Measurements from ENCODE around the gene CRYBG2. TPM values are rescaled to one million over a fixed set of nuclear protein-coding genes. Genes with fewer than 3 reads are reported as not detected.

Gene CRYBG2
- total RNA-seq, 6 experiments from 2014 or later, result 0.81 to 1.9 (median 1.7) TPM; not detected in 3

- H3K27ac ChIP-seq, result no peak overlapping the region
- intact Hi-C loops (cut with DNase I), result loop anchor here (5.0 to 10.0 kb wide), 2 partner anchors 40 to 83 kb away; no protein-coding TSS in a partner anchor
- 37% methylated on average over 3 of the region's 15 CpGs for WGBS (ENCODE audit: insufficient coverage, low coverage, low lambda C conversion rate, missing lambda C conversion rate)
- DNase-seq, result peak in 1 of 3 donors; percentile 44
- TF ChIP-seq CTCF (IDR thresholded peaks at IDR 0.05) (no peak), POLR2A (IDR thresholded peaks at IDR 0.05) (no peak)
- no peaks in the 10 kb centered on the region for H3K9me3 ChIP-seq
- ATAC-seq, result no peak
- H3K36me3 ChIP-seq, result no peaks in the 10 kb centered on the region
- no peak overlapping the region for H3K4me3 ChIP-seq
- peaks cover 0 to 35% (median 13%) of the 10 kb centered on the region in 4 donors for H3K4me1 ChIP-seq
- no peaks in the 10 kb centered on the region for H3K27me3 ChIP-seq
Measured at GRCh38 chr1:26281971-26282370, 72.0 kb downstream of the CRYBG2 start.

DNA sequence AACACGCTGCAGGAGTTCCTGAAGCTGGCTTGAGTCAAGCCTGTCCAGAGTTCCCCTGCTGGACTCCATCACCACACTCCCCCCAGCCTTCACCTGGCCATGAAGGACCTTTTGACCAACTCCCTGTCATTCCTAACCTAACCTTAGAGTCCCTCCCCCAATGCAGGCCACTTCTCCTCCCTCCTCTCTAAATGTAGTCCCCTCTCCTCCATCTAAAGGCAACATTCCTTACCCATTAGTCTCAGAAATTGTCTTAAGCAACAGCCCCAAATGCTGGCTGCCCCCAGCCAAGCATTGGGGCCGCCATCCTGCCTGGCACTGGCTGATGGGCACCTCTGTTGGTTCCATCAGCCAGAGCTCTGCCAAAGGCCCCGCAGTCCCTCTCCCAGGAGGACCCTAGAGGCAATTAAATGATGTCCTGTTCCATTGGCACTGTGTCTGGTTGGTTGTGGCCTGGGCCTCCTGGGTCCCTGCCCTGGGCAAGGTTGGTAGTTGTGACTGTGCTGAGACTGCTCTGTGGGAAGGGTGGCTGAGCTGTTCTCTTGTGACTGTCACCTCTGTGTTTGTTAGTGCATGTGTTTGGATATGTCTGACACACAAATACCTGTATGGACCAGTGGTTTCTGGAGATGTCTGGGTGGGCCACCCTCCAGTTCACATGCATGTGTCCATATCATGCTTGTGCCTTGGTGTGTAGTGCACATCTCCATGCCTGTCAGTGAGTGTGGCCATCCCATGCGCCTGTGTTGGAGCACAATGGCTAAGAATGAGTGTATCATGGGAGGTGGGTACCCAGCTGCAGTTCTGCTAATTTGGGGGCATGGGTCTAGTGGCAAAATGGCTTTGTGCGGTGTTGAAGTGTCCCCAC, 72.6 kb downstream of the CRYBG2 start:
- Histone ChIP-seq H3K27ac (no peak overlapping the region), H3K27me3 (no peaks in the 10 kb centered on the region), H3K4me1 (peaks cover 0 to 40% (median 16%) of the 10 kb centered on the region in 4 donors), H3K4me3 (peak overlapping the region in 1 of 3 donors; percentile 99), H3K9me3 (no peaks in the 10 kb centered on the region), H3K36me3 (no peaks in the 10 kb centered on the region)
- intact Hi-C loops (cut with DNase I), result loop anchor here (5.0 to 10.0 kb wide), 2 partner anchors 41 to 83 kb away; no protein-coding TSS in a partner anchor
- DNase-seq (no peak), ATAC-seq (no peak)
- TF ChIP-seq POLR2A (IDR thresholded peaks at IDR 0.05), result no peak
- TF ChIP-seq CTCF (IDR thresholded peaks at IDR 0.05), result no peak
- 100% methylated on average over 2 of the region's 5 CpGs for WGBS (ENCODE audit: insufficient coverage, low coverage, low lambda C conversion rate, missing lambda C conversion rate)

GRCh38 chr1:26280333-26281042, 73.4 kb downstream of the CRYBG2 start:
- H3K4me1 ChIP-seq, result peaks cover 0 to 47% (median 21%) of the 10 kb centered on the region in 4 donors
- DNase-seq (peak in 1 of 3 donors; percentile 58), ATAC-seq (peak in 2 of 4 donors; percentile 1 to 2)
- no peaks in the 10 kb centered on the region for H3K36me3 ChIP-seq
- no peaks in the 10 kb centered on the region for H3K9me3 ChIP-seq
- peak overlapping the region; percentile 92 to 99 (median 92) for H3K4me3 ChIP-seq
- no peak for TF ChIP-seq CTCF (IDR thresholded peaks at IDR 0.05)
- TF ChIP-seq POLR2A (IDR thresholded peaks at IDR 0.05), result no peak
- peak overlapping the region; percentile 88 to 93 (median 91) for H3K27ac ChIP-seq
- intact Hi-C loops (cut with DNase I), result loop anchor here (5.0 to 10.0 kb wide), 2 partner anchors 42 to 84 kb away; no protein-coding TSS in a partner anchor
- H3K27me3 ChIP-seq, result no peaks in the 10 kb centered on the region
- WGBS (ENCODE audit: insufficient coverage, low coverage, low lambda C conversion rate, missing lambda C conversion rate), result 0% methylated on average over 5 of the region's 20 CpGs

DNA sequence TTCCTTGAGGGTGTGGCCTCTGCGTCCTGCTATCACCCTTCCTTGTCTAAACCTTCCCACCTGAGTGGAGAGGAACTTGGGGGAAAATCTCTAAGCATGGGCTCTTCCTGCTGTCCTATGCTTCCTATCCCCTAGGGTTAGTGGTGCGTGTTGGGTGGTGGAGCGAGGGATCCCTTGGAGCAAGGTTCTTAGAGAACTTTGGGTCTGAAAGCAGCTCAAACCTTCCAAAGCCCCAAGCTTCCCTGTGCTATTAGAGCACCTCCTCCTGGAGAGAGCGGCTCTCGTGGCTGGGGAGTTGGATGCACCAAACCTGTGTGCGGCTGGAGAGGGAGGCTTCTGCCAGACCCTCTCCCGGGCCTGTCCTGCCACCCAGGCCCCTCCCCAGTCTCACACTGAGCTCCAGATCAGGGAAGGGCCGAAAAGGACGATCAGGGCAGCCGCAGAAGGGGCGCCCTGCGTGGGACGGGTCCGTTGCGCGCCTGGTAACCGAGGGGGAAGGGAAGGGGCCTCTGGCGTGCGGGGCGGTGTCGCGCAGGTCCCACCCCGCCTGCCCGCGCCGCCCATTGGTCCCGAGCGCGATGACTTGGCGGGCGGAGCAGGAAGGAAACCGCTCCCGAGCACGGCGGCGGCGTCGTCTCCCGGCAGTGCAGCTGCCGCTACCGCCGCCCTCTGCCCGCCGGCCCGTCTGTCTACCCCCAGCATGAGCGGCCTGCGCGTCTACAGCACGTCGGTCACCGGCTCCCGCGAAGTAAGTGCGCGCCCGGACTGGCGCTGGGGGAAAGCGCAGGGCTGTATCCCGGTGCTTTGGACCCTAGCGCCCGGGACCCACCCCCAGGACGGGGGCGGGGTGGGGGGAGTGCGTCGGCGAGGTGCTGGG, 74.2 kb downstream of the CRYBG2 start, which contains the start of gene SH3BGRL3:
Gene SH3BGRL3 (plus strand): TSS at position 631 of the 877 bp plus-strand sequence. CDS start 70 bp downstream, at position 701.
- Histone ChIP-seq H3K36me3 (no peaks in the 10 kb centered on the region), H3K4me3 (peak within 1 kb of the TSS; percentile 92 to 99 (median 92)), H3K4me1 (peaks cover 0 to 49% (median 21%) of the 10 kb centered on the region in 4 donors), H3K27ac (peak within 1 kb of the TSS; percentile 88 to 93 (median 91)), H3K9me3 (no peaks in the 10 kb centered on the region), H3K27me3 (no peaks in the 10 kb centered on the region)
- WGBS (ENCODE audit: insufficient coverage, low coverage, low lambda C conversion rate, missing lambda C conversion rate), result 7% methylated on average over 7 of the region's 66 CpGs
- intact Hi-C loops (cut with DNase I), result loop anchor here (5.0 to 10.0 kb wide), 2 partner anchors 43 to 85 kb away; no protein-coding TSS in a partner anchor
- ATAC-seq (peak; percentile 74 to 90 (median 89)), DNase-seq (peak; percentile 92 to 93 (median 93))
- TF ChIP-seq CTCF (IDR thresholded peaks at IDR 0.05) (peak; percentile 11 to 41 (median 34)), POLR2A (IDR thresholded peaks at IDR 0.05) (peak; percentile 99)

Measured in right lobe of liver (tissue), 6 donors.